K562 (cell line): ENCODE measurements around the gene ABHD16A. TPM values are rescaled to one million over a fixed set of nuclear protein-coding genes. Genes with fewer than 3 reads are reported as not detected.

Experiments used
- BACH1 ChIP-seq: fragments of 200-800 bp; sonication (Bioruptor generic); IDR thresholded peaks from 2 replicates; pipeline ENCODE4 v1.6.1; 2016; ENCODE audit warnings: missing genetic modification characterization, missing compliant biosample characterization
- CLOCK ChIP-seq: fragments of 250-450 bp; sonication (Bioruptor Pico); IDR thresholded peaks from 2 replicates; pipeline ENCODE4 v1.4.0; 2020; ENCODE audit warnings: mild to moderate bottlenecking, moderate library complexity, borderline replicate concordance
- E2F1 ChIP-seq: sonication (generic); formaldehyde crosslinking; IDR thresholded peaks from 2 replicates; pipeline ENCODE4 v1.8.1; 2023; ENCODE audit warnings: mild to moderate bottlenecking, missing genetic modification reagents, moderate library complexity
- ELK1 ChIP-seq: sonication (generic); formaldehyde crosslinking; IDR thresholded peaks from 2 replicates; pipeline ENCODE4 v1.8.1; 2022; ENCODE audit warnings: missing genetic modification reagents
- FOXK1 ChIP-seq: sonication (generic); formaldehyde crosslinking; IDR thresholded peaks from 2 replicates; pipeline ENCODE4 v1.8.0; 2022; ENCODE audit warnings: missing genetic modification reagents, mild to moderate bottlenecking, borderline replicate concordance
- HMGXB4 ChIP-seq: sonication (generic); formaldehyde crosslinking; IDR thresholded peaks from 2 replicates; pipeline ENCODE4 v1.8.1; 2023; ENCODE audit warnings: mild to moderate bottlenecking, missing genetic modification reagents
- PTRF ChIP-seq: fragments of 450-650 bp; IDR thresholded peaks from 2 replicates; pipeline ENCODE4 v1.6.1; 2016; ENCODE audit warnings: mild to moderate bottlenecking, missing genetic modification characterization, missing compliant biosample characterization
- SMAD3 ChIP-seq: fragments of 450-650 bp; formaldehyde crosslinking; conservative IDR thresholded peaks from 2 replicates; pipeline ENCODE4 v1.4.0; 2020; ENCODE audit warnings: mild to moderate bottlenecking
- SREBF2 ChIP-seq: sonication (generic); formaldehyde crosslinking; IDR thresholded peaks from 2 replicates; pipeline ENCODE4 v1.4.0; 2020; ENCODE audit warnings: mild to moderate bottlenecking, missing genetic modification reagents
- SRF ChIP-seq, 2 experiments: fragments of 250-450, 450-650 bp in 1 of 2; sonication (Bioruptor Pico) in 1 of 2; sonication (generic) in 1 of 2; formaldehyde crosslinking; IDR thresholded peaks; 2 replicates each; pipeline versions ENCODE4 v1.5.0 to v1.5.1; 2020 to 2022; ENCODE audit warnings: mild to moderate bottlenecking in 1 of 2, missing genetic modification reagents in 1 of 2
- STAT6 ChIP-seq: sonication (generic); formaldehyde crosslinking; IDR thresholded peaks from 2 replicates; pipeline ENCODE4 v1.8.1; 2023; ENCODE audit warnings: mild to moderate bottlenecking, missing genetic modification reagents
- UBTF ChIP-seq, 2 experiments: IDR thresholded peaks; 2 replicates each; pipeline ENCODE4 v1.6.1; 2012; ENCODE audit warnings: improper control_type of control experiment in 2 of 2, low read depth in 2 of 2, low read length in 2 of 2, borderline replicate concordance in 1 of 2
- ZNF583 ChIP-seq: fragments of 250-450 bp; sonication (Bioruptor Pico); IDR thresholded peaks from 2 replicates; pipeline ENCODE4 v1.4.0; 2020
- ZSCAN32 ChIP-seq: fragments of 450-650 bp; formaldehyde crosslinking; IDR thresholded peaks from 2 replicates; pipeline ENCODE4 v1.4.0; 2020; ENCODE audit warnings: mild to moderate bottlenecking, moderate library complexity
- polyA plus RNA-seq, 8 experiments: library from polyadenylated mRNA; depleted of rRNA in 4 of 8; stranded (reverse) in 5 of 8; unstranded in 3 of 8; fragments of >200 nt; fragmentation: Nextera tagmentation in 2 of 8; fragmentation: Illumina TruSeq in 1 of 8; extraction: Ambion mirVana in 2 of 8; extraction: Trizol in 1 of 8; gene quantifications; 2 replicates each; pipeline versions ENCODE4 v1.2.1 to v1.2.3, GENCODE V29; 2011 to 2014; ENCODE audit warnings: inconsistent platforms in 1 of 8, missing spikeins in 1 of 8
- total RNA-seq, 7 experiments: library from RNA; depleted of rRNA in 6 of 7; stranded (reverse); fragments of >200 nt in 6 of 7; fragmentation: Illumina TruSeq in 2 of 7; extraction: Trizol in 2 of 7; gene quantifications; 2 replicates each; pipeline versions ENCODE4 v1.2.1 to v1.2.3, GENCODE V29; 2011 to 2021; ENCODE audit warnings: low replicate concordance in 1 of 7

Gene ABHD16A
- total and polyA plus RNA-seq, 9 of the 15 experiments (the other 6 are each of a cell fraction or from before 2014, with no cell fraction given) = 25.8 to 120 (median 81.6) TPM

- TF ChIP-seq UBTF (IDR thresholded peaks at IDR 0.05; ENCODE audit: borderline replicate concordance in 1 of 2, low read depth in 2 of 2, low read length in 2 of 2) = peak in 1 of 2 experiments; percentile 67; a peak in 1 of 4 replicates
- TF ChIP-seq ZSCAN32 (CRISPR knock-in tag) = 0 out of 2 replicates have a peak, but pooled peaks have one; percentile 25
- TF ChIP-seq HMGXB4 (CRISPR knock-in tag) = 0 out of 2 replicates have a peak, but pooled peaks have one; percentile 66
- peak; percentile 6; the same call in 1 of the 2 replicates for TF ChIP-seq FOXK1 (CRISPR knock-in tag)
- TF ChIP-seq SRF (CRISPR knock-in tag; IDR thresholded peaks at IDR 0.05) = 0 out of 4 replicates have a peak, but pooled peaks of 1 of the 2 experiments have one; percentile 24
- no peak for TF ChIP-seq CLOCK (CRISPR knock-in tag)
- TF ChIP-seq ZNF583 = peak; percentile 79; the same call in 1 of the 2 replicates
- TF ChIP-seq SREBF2 (CRISPR knock-in tag) = 0 out of 2 replicates have a peak, but pooled peaks have one; percentile 69
- TF ChIP-seq ELK1 = no peak
- TF ChIP-seq PTRF (tag) = peak; percentile 9; the same call in 1 of the 2 replicates
- no peak; the same call in 1 of the 2 replicates for TF ChIP-seq E2F1 (CRISPR knock-in tag)
- 0 out of 2 replicates have a peak, but pooled peaks have one; percentile 3 for TF ChIP-seq SMAD3 (CRISPR knock-in tag)
- TF ChIP-seq STAT6 (CRISPR knock-in tag) = 0 out of 2 replicates have a peak, but pooled peaks have one; percentile 53
- TF ChIP-seq BACH1 = no peak
Observed at GRCh38 chr6:31736768-31737314, 33.7 kb upstream of the ABHD16A start (continued).
